KBM-7 (cell line): ENCODE measurements around the gene MLLT3.
"Not testable (repeated sequence)": the region's sequence is repeated elsewhere in the genome, so short reads cannot be mapped to it uniquely, and the experiment has no call there.

Source experiments
- DNase-seq: peaks from one replicate; pipeline ENCODE4 v3.0.0-alpha.2; 2015
- in situ Hi-C: fragments of 300-500 bp; cut with MboI; formaldehyde crosslinking; loops from 2 replicates; pipeline ENCODE4 v1.14.3; 2020; ENCODE audit warnings: low sequenced_read_pairs, low pct_unique_long_range_greater_than_20kb, mixed read lengths

The MLLT3 gene

GRCh38 chr9:20603524-20604268 is 18.6 kb downstream of the MLLT3 start:
- no peak for DNase-seq
- in situ Hi-C loops: no loop called here

GRCh38 chr9:20601292-20601691 is 21.0 kb downstream of the MLLT3 start:
- DNase-seq: no peak
- in situ Hi-C loops: no loop called here

GRCh38 chr9:20599195-20599594 is 23.1 kb downstream of the MLLT3 start:
- in situ Hi-C loops: no loop called here
- DNase-seq: no peak

- in situ Hi-C loops: no loop called here
- no peak for DNase-seq
These were observed 23.9 kb downstream of the MLLT3 start for GRCh38 chr9:20598367-20598766.

- no peak for DNase-seq
- in situ Hi-C loops: no loop called here
These were observed 24.4 kb downstream of the MLLT3 start for GRCh38 chr9:20597862-20598261.

GRCh38 chr9:20594608-20595007 is 27.7 kb downstream of the MLLT3 start:
- in situ Hi-C loops: no loop called here
- no peak for DNase-seq

GRCh38 chr9:20593537-20593936 is 28.8 kb downstream of the MLLT3 start:
- in situ Hi-C loops: no loop called here

GRCh38 chr9:20593105-20593504 is 29.2 kb downstream of the MLLT3 start:
- in situ Hi-C loops: no loop called here
- DNase-seq: no peak

More at GRCh38 chr9:20593537-20593936, 28.8 kb downstream of the MLLT3 start:
- DNase-seq: no peak

- no peak for DNase-seq
- in situ Hi-C loops: no loop called here
These were observed 29.6 kb downstream of the MLLT3 start for GRCh38 chr9:20592673-20593072.

GRCh38 chr9:20591223-20591622 is 31.1 kb downstream of the MLLT3 start:
- DNase-seq: no peak
- in situ Hi-C loops: no loop called here

- in situ Hi-C loops: no loop called here
- no peak for DNase-seq
These were observed 37.2 kb downstream of the MLLT3 start for GRCh38 chr9:20584968-20585643.

GRCh38 chr9:20583088-20583487 is 39.2 kb downstream of the MLLT3 start:
- DNase-seq, in situ Hi-C loops: not testable (repeated sequence)

- in situ Hi-C loops: no loop called here
- DNase-seq: no peak
These were observed 40.1 kb downstream of the MLLT3 start for GRCh38 chr9:20582150-20582549.

GRCh38 chr9:20580673-20581072 is 41.6 kb downstream of the MLLT3 start:
- DNase-seq: no peak
- in situ Hi-C loops: no loop called here

- peak; percentile 26 for DNase-seq
- in situ Hi-C loops: no loop called here
These were observed 42.6 kb downstream of the MLLT3 start for GRCh38 chr9:20579524-20580314.

- no peak for DNase-seq
- in situ Hi-C loops: no loop called here
These were observed 49.3 kb downstream of the MLLT3 start for GRCh38 chr9:20573023-20573422.

- no peak for DNase-seq
- in situ Hi-C loops: no loop called here
These were observed 51.5 kb downstream of the MLLT3 start for GRCh38 chr9:20570756-20571155.

- in situ Hi-C loops: no loop called here
- DNase-seq: no peak
These were observed 52.2 kb downstream of the MLLT3 start for GRCh38 chr9:20570087-20570486.

- in situ Hi-C loops: no loop called here
- DNase-seq: no peak
These were observed 52.8 kb downstream of the MLLT3 start for GRCh38 chr9:20569525-20569924.

- in situ Hi-C loops: no loop called here
- DNase-seq: no peak
These were observed 53.9 kb downstream of the MLLT3 start for GRCh38 chr9:20568400-20568799.
